GM18867 (cell line): ENCODE measurements around the gene CFAP141.
"Not testable (repeated sequence)": the region's sequence is repeated elsewhere in the genome, so short reads cannot be mapped to it uniquely, and the experiment has no call there.

Source experiments
- ATAC-seq: cut with Tn5 transposase; IDR thresholded peaks from one replicate; pipeline ENCODE4 v1.9.1; 2021; ENCODE audit warnings: mild to moderate bottlenecking, moderate library complexity; ENCODE audit not compliant: unreplicated experiment

CFAP141 gene

GRCh38 chr1:154206196-154206595 is at the start of gene CFAP141:
CFAP141 (minus strand) TSS chr1:154206333; CDS start chr1:154206307, 26 bp downstream.
- no peak for ATAC-seq

GRCh38 chr1:154253671-154254070 is 47.5 kb upstream of the CFAP141 start:
- no peak for ATAC-seq

GRCh38 chr1:154241703-154242351 is 35.7 kb upstream of the CFAP141 start:
- no peak for ATAC-seq

- no peak for ATAC-seq
Observed at GRCh38 chr1:154240294-154240833, 34.2 kb upstream of the CFAP141 start.

GRCh38 chr1:154239491-154239890 is 33.4 kb upstream of the CFAP141 start:
- ATAC-seq: no peak

- no peak for ATAC-seq
Observed at GRCh38 chr1:154237880-154238506, 31.9 kb upstream of the CFAP141 start.

GRCh38 chr1:154237435-154237834 is 31.3 kb upstream of the CFAP141 start:
- no peak for ATAC-seq

GRCh38 chr1:154236855-154237254 is 30.7 kb upstream of the CFAP141 start:
- ATAC-seq: no peak

- not testable (repeated sequence) for ATAC-seq
Observed at GRCh38 chr1:154233127-154233526, 27.0 kb upstream of the CFAP141 start.

GRCh38 chr1:154231112-154231511 is 25.0 kb upstream of the CFAP141 start:
- not testable (repeated sequence) for ATAC-seq

- no peak for ATAC-seq
Observed at GRCh38 chr1:154225370-154225769, 19.2 kb upstream of the CFAP141 start.

GRCh38 chr1:154223621-154224020 is 17.5 kb upstream of the CFAP141 start:
- ATAC-seq: no peak

GRCh38 chr1:154222918-154223317 is 16.8 kb upstream of the CFAP141 start:
- ATAC-seq: no peak

GRCh38 chr1:154222518-154222917 is 16.4 kb upstream of the CFAP141 start:
- no peak for ATAC-seq

- ATAC-seq: peak; percentile 28
Observed at GRCh38 chr1:154221278-154222001, 15.3 kb upstream of the CFAP141 start.

- no peak for ATAC-seq
Observed at GRCh38 chr1:154220970-154221277, 14.8 kb upstream of the CFAP141 start.

- peak; percentile 87 for ATAC-seq
Observed at GRCh38 chr1:154220071-154220969, 14.2 kb upstream of the CFAP141 start, which contains the start of gene UBAP2L. UBAP2L (plus strand) TSS chr1:154220955; CDS start chr1:154225124, 4,169 bp downstream.

GRCh38 chr1:154219541-154219940 is 13.4 kb upstream of the CFAP141 start:
- ATAC-seq: no peak

- ATAC-seq: no peak
Observed at GRCh38 chr1:154218545-154218944, 12.4 kb upstream of the CFAP141 start.

GRCh38 chr1:154213274-154213673 is 7.1 kb upstream of the CFAP141 start:
- no peak for ATAC-seq

- no peak for ATAC-seq
Observed at GRCh38 chr1:154212083-154212482, 6.0 kb upstream of the CFAP141 start.
